IMR-90 (cell line): Measurements from ENCODE around the gene GSE1. TPM values are rescaled to one million over a fixed set of nuclear protein-coding genes. Genes with fewer than 3 reads are reported as not detected.

Experiments
- ATAC-seq: fragments of 200-7000 bp; cut with Tn5 transposase; 2 replicates; pipeline ENCODE4 v1.9.1; 2020; ENCODE audit warnings: low read depth, mild to moderate bottlenecking, moderate library complexity
- BruUV-seq: library from RNA; stranded (reverse); fragments of 400-500 nt; replicated peaks from 2 replicates; lab custom pipeline; 2021; lab: Mats Ljungman, UMichigan
- CTCF ChIA-PET: fragments of 300-600 bp; formaldehyde crosslinking; extraction: SDS; loops from one replicate; lab custom pipeline; 2021; ENCODE audit warnings: antibody characterized with exemption; lab: Yijun Ruan, JAX
- POLR2A ChIA-PET: fragments of 300-600 bp; sonication (Branson Sonifier 250); formaldehyde crosslinking; loops from one replicate; lab custom pipeline; 2022; ENCODE audit warnings: antibody characterized with exemption; ENCODE audit not compliant: unreplicated experiment; lab: Charles Lee
- DNase-seq: peaks from one replicate; pipeline ENCODE4 v3.0.0; 2013
- H2AFZ ChIP-seq: replicated peaks from 2 replicates; pipeline ENCODE3; 2013; ENCODE audit warnings: low read length, mild to moderate bottlenecking; ENCODE audit not compliant: poor library complexity
- H2AK5ac ChIP-seq: 2 replicates; pipeline ENCODE4 v1.6.1; 2013; ENCODE audit warnings: low read depth, low read length, inconsistent platforms
- H2AK9ac ChIP-seq: replicated peaks from 2 replicates; pipeline ENCODE3; 2013; ENCODE audit warnings: mild to moderate bottlenecking, low read depth, low read length, moderate library complexity; ENCODE audit not compliant: poor library complexity
- H2BK120ac ChIP-seq: 2 replicates; pipeline ENCODE4 v1.6.1; 2013; ENCODE audit warnings: low read depth, low read length, inconsistent platforms
- H2BK15ac ChIP-seq: 3 replicates; pipeline ENCODE4 v1.6.1; 2013; ENCODE audit warnings: low read depth, low read length, inconsistent platforms
- H2BK20ac ChIP-seq: 2 replicates; pipeline ENCODE4 v1.6.1; 2013; ENCODE audit warnings: low read depth, mild to moderate bottlenecking, inconsistent platforms, low read length, moderate library complexity
- H2BK5ac ChIP-seq: 2 replicates; pipeline ENCODE4 v1.6.1; 2013; ENCODE audit warnings: mild to moderate bottlenecking, low read depth, low read length, inconsistent platforms; ENCODE audit not compliant: poor library complexity, severe bottlenecking
- H3K14ac ChIP-seq: replicated peaks from 2 replicates; pipeline ENCODE4 v1.6.1; 2013; ENCODE audit warnings: low read depth, low read length, inconsistent platforms
- H3K18ac ChIP-seq: 2 replicates; pipeline ENCODE4 v1.6.1; 2013; ENCODE audit warnings: low read depth, low read length, control low read depth
- H3K23ac ChIP-seq: 2 replicates; pipeline ENCODE4 v1.6.1; 2013; ENCODE audit warnings: low read depth, low read length, inconsistent platforms
- H3K27ac ChIP-seq: 2 replicates; pipeline ENCODE4 v1.5.1; 2013; ENCODE audit warnings: mild to moderate bottlenecking, control low read depth, low read length; ENCODE audit not compliant: insufficient read depth
- H3K27me3 ChIP-seq: 2 replicates; pipeline ENCODE4 v1.6.1; 2013; ENCODE audit warnings: low read length; ENCODE audit not compliant: control insufficient read depth, insufficient read depth
- H3K36me3 ChIP-seq: 2 replicates; pipeline ENCODE4 v1.6.1; 2013; ENCODE audit warnings: low read length, mixed read lengths; ENCODE audit not compliant: control insufficient read depth, insufficient read depth
- H3K4ac ChIP-seq: 2 replicates; pipeline ENCODE4 v1.6.1; 2013; ENCODE audit warnings: low read depth, low read length, inconsistent platforms
- H3K4me1 ChIP-seq: 2 replicates; pipeline ENCODE4 v1.6.1; 2013; ENCODE audit warnings: low read length, mixed read lengths; ENCODE audit not compliant: control insufficient read depth, insufficient read depth
- H3K4me2 ChIP-seq: 2 replicates; pipeline ENCODE4 v1.6.1; 2013; ENCODE audit warnings: low read depth, mild to moderate bottlenecking, control low read depth, low read length, moderate library complexity
- H3K4me3 ChIP-seq: 2 replicates; pipeline ENCODE4 v1.5.1; 2013; ENCODE audit warnings: low read depth, mild to moderate bottlenecking, control low read depth, low read length, moderate library complexity; ENCODE audit not compliant: insufficient read depth
- H3K56ac ChIP-seq: 2 replicates; pipeline ENCODE4 v1.6.1; 2013; ENCODE audit warnings: low read length, inconsistent platforms; ENCODE audit not compliant: insufficient read depth; ENCODE audit errors: extremely low read depth
- H3K79me1 ChIP-seq, 2 experiments: 2 replicates each; pipeline ENCODE4 v1.6.1; 2013; ENCODE audit warnings: low read length in 2 of 2, inconsistent platforms in 1 of 2, low read depth in 1 of 2
- H3K9ac ChIP-seq: 2 replicates; pipeline ENCODE4 v1.6.1; 2013; ENCODE audit warnings: low read depth, low read length, control low read depth
- H3K9me1 ChIP-seq: 2 replicates; pipeline ENCODE4 v1.6.1; 2013; ENCODE audit warnings: low read length, inconsistent platforms; ENCODE audit not compliant: insufficient read depth
- H3K9me3 ChIP-seq: 2 replicates; pipeline ENCODE4 v1.6.1; 2013; ENCODE audit warnings: low read length; ENCODE audit not compliant: control insufficient read depth, insufficient read depth
- H4K20me1 ChIP-seq: 2 replicates; pipeline ENCODE4 v1.6.1; 2013; ENCODE audit warnings: low read length, inconsistent platforms; ENCODE audit not compliant: insufficient read depth
- H4K5ac ChIP-seq: 2 replicates; pipeline ENCODE4 v1.6.1; 2013; ENCODE audit warnings: mild to moderate bottlenecking, low read depth, low read length, control low read depth
- H4K8ac ChIP-seq, 2 experiments: 2 replicates each; pipeline ENCODE4 v1.6.1; 2013; ENCODE audit warnings: low read depth in 2 of 2, low read length in 2 of 2, control low read depth in 1 of 2, inconsistent platforms in 1 of 2
- H4K91ac ChIP-seq: 2 replicates; pipeline ENCODE4 v1.6.1; 2013; ENCODE audit warnings: low read depth, low read length, inconsistent platforms; ENCODE audit not compliant: insufficient read depth
- CTCF ChIP-seq: conservative IDR thresholded peaks from 2 replicates; pipeline ENCODE4 v1.5.1; 2012; ENCODE audit warnings: mild to moderate bottlenecking, low read depth, low read length, improper control_type of control experiment
- MAZ ChIP-seq: IDR thresholded peaks from 2 replicates; pipeline ENCODE4 v1.6.1; 2012; ENCODE audit warnings: low read depth, mild to moderate bottlenecking, low read length, improper control_type of control experiment, moderate library complexity, borderline replicate concordance
- RAD21 ChIP-seq: IDR thresholded peaks from 2 replicates; pipeline ENCODE4 v1.6.1; 2012; ENCODE audit warnings: low read length, improper control_type of control experiment
- RFX5 ChIP-seq: IDR thresholded peaks from 2 replicates; pipeline ENCODE4 v1.8.0; 2012; ENCODE audit warnings: low read depth, mild to moderate bottlenecking, low read length, moderate library complexity
- SMC3 ChIP-seq: fragments of 150-350 bp; IDR thresholded peaks from 2 replicates; pipeline ENCODE4 v1.6.1; 2016; ENCODE audit warnings: low read depth, mild to moderate bottlenecking, antibody characterized with exemption, low read length, moderate library complexity
- USF2 ChIP-seq: fragments of 150-350 bp; IDR thresholded peaks from 2 replicates; pipeline ENCODE4 v1.6.1; 2017; ENCODE audit warnings: mild to moderate bottlenecking, antibody characterized with exemption, low read length, low read depth
- WGBS, 2 experiments: methylation state at CpG; one replicate each; pipeline versions ENCODE4 v1.1.5 to v1.1.7; 2013; ENCODE audit warnings: missing lambda C conversion rate in 2 of 2; ENCODE audit not compliant: insufficient read length in 1 of 2; ENCODE audit errors: extremely low coverage in 2 of 2; 5-methylcytosine and 5-hydroxymethylcytosine counted together
- dilution Hi-C: fragments of 300-500 bp; cut with HindIII; formaldehyde crosslinking; loops from one replicate; pipeline ENCODE4 v1.14.3; 2018; ENCODE audit warnings: low sequenced_read_pairs; ENCODE audit not compliant: unreplicated experiment
- in situ Hi-C: fragments of 300-500 bp; cut with MboI; formaldehyde crosslinking; loops from 3 replicates; pipeline ENCODE4 v1.14.3; 2019; ENCODE audit warnings: low sequenced_read_pairs, inconsistent platforms, mixed read lengths
- intact Hi-C: fragments of 100-400 bp; cut with micrococcal nuclease; formaldehyde crosslinking; loops from 2 replicates; pipeline ENCODE4 v1.10.0; 2022
- polyA plus RNA-seq, 3 experiments: library from polyadenylated mRNA; depleted of rRNA; stranded (reverse); fragments of >200 nt; gene quantifications; 2 replicates each; pipeline ENCODE4 v1.2.3, GENCODE V29; 2012; ENCODE audit warnings: low replicate concordance in 1 of 3
- total RNA-seq: library from RNA; depleted of rRNA; stranded (reverse); fragments of >200 nt; gene quantifications from 2 replicates; pipeline ENCODE4 v1.2.3, GENCODE V29; 2012

The GSE1 gene
- total and polyA plus RNA-seq, 2 of the 4 experiments (the other 2 are of a cell fraction): 14.9 to 25.5 TPM

GRCh38 chr16:85634747-85635544 lies 21.8 kb downstream of the GSE1 start:
- Histone ChIP-seq H4K5ac (no peak overlapping the region), H4K91ac (no peak overlapping the region), H3K56ac (no peak overlapping the region), H4K20me1 (peaks cover 99% of the 10 kb centered on the region), H3K4ac (no peak overlapping the region), H3K79me1 (peaks cover 18 to 40% of the 10 kb centered on the region in 2 experiments), H2BK15ac (no peak overlapping the region), H3K36me3 (peaks cover 4% of the 10 kb centered on the region; the same call in 1 of the 2 replicates), H2BK20ac (no peak overlapping the region), H4K8ac (no peak overlapping the region), H2AFZ (no peak overlapping the region), H3K18ac (no peak overlapping the region), H3K27ac (no peak overlapping the region), H2AK9ac (no peak overlapping the region), H3K4me3 (no peak overlapping the region), H3K9me1 (no peaks in the 10 kb centered on the region), H3K14ac (no peak overlapping the region), H3K9ac (no peak overlapping the region), H3K23ac (no peak overlapping the region), H2AK5ac (no peak overlapping the region), H2BK120ac (no peak overlapping the region), H3K9me3 (peaks cover 2% of the 10 kb centered on the region), H3K4me1 (no peaks in the 10 kb centered on the region), H3K27me3 (no peaks in the 10 kb centered on the region), H2BK5ac (no peak overlapping the region), H3K4me2 (no peak overlapping the region)
- WGBS, 2 experiments: 86% methylated on average over 14 of the region's 24 CpGs; no CpG with 5 or more reads in 1 of the 2 experiments
- CTCF ChIA-PET: no interaction called here
- in situ Hi-C loops (no loop called here), dilution Hi-C loops (no loop called here), intact Hi-C loops (no loop called here)
- TF ChIP-seq RFX5 (no peak), MAZ (no peak), SMC3 (no peak), USF2 (no peak), CTCF (peak; percentile 9; the same call in 1 of the 2 replicates), RAD21 (no peak)
- BruUV-seq: no TSS peak
- no peak for DNase-seq
- ATAC-seq: no peak
- POLR2A ChIA-PET: no interaction called here
